ENCODE data around the gene PTGER4. TPM values are rescaled to one million over a fixed set of nuclear protein-coding genes. Genes with fewer than 3 reads are reported as not detected.
"Not testable (repeated sequence)": the region's sequence is repeated elsewhere in the genome, so short reads cannot be mapped to it uniquely, and the experiment has no call there.

PTGER4 gene
- total RNA-seq, result 31.3 and 55.1 TPM in 2 replicates

DNA sequence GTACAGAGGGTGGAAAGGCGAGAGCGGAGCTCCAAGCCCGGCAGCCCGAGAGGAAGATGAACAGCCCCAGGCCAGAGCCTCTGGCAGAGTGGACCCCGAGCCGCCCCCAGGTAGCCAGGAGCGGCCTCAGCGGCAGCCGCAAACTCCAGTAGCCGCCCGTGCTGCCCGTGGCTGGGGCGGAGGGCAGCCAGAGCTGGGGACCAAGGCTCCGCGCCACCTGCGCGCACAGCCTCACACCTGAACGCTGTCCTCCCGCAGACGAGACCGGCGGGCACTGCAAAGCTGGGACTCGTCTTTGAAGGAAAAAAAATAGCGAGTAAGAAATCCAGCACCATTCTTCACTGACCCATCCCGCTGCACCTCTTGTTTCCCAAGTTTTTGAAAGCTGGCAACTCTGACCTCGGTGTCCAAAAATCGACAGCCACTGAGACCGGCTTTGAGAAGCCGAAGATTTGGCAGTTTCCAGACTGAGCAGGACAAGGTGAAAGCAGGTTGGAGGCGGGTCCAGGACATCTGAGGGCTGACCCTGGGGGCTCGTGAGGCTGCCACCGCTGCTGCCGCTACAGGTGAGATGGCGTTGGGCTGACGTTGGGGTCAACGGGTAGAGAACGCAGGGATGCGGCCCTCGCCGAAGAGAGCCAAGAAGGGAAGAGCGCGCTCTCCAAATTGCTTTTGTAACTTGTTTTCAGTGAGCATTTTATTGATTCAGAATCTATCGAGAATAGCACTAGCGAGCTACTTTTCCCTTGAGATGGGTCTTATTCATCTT lies at the start of gene PTGER4:
Gene PTGER4 (plus strand): TSS at position 3 of the 769 bp plus-strand sequence. CDS start 1,079 bp downstream, outside the sequence.
- DNase-seq (ENCODE audit: extremely low read depth, low read depth, low spot score), result no peak

DNA sequence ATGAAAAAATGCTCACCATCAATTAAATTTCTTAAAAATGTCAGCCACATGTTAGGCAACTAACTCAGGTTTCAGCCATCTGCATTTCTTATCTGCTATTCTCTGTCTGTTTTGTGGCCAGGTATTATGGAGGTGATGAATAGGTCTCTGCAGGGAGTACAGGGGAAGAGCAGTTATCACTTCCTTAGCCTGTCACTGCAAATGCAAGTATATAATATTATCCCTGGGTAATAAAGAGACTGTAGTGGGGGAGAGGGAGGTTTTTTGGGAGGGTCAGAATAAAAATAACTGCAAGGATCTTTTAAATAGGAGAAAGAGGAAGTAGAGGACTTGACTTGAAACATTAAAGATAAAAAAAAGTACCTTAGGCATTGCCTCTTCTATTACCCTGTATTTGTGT lies 49.6 kb upstream of the PTGER4 start:
- DNase-seq (ENCODE audit: extremely low read depth, low read depth, low spot score), result no peak

DNA sequence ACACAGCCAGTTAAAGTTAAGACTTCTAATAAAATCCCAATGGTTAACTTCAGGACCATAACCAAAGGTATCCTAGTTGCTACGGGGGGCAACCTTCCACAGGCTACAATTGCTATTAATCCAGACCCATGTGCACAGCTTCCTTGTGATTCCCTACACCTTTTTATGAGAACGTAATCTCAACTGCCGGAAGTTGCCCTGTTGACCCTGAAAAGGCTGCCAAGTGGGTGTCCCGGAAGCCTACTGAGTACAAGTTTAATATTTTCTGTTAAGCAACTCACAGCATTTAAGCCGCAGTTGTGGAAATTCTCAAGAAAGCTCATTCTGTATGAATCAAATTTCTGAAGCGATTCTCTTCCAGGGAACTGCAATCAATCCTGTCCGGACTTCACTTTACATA lies 48.5 kb upstream of the PTGER4 start:
- DNase-seq (ENCODE audit: extremely low read depth, low read depth, low spot score), result no peak

DNA sequence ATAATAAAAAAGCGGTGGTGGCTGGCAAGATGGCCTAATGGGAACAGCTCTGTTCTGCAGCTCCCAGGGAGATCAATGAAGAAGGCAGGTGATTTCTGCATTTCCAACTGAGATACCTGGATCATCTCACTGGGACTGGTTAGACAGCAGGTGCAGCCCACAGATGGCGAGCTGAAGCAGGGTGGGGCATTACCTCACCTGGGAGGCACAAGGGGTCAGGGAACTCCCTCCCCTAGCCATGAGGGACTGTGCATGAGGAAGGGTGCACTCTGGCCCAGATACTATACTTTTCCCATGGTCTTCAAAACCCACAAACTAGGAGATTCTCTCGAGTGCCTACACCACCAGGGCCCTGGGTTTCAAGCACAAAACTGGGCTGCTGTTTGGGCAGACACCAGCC lies 45.6 kb upstream of the PTGER4 start:
- no peak for DNase-seq (ENCODE audit: extremely low read depth, low read depth, low spot score)

DNA sequence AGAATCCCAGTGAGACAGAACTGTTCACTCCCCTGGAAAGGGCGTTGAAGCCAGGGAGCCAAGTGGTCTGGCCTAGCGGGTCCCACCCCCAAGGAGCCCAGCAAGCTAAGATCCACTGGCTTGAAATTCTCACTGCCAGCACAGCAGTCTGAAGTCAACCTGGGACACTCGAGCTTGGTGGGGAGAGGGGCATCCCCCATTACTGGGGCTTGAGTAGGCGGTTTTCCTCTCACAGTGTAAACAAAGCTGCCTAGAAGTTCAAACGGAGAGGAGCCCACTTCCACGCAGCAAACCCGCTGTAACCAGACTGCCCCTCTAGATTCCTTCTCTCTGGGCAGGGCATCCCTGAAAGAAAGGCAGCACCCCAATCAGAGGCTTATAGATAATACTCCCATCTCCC lies 45.1 kb upstream of the PTGER4 start:
- no peak for DNase-seq (ENCODE audit: extremely low read depth, low read depth, low spot score)

DNA sequence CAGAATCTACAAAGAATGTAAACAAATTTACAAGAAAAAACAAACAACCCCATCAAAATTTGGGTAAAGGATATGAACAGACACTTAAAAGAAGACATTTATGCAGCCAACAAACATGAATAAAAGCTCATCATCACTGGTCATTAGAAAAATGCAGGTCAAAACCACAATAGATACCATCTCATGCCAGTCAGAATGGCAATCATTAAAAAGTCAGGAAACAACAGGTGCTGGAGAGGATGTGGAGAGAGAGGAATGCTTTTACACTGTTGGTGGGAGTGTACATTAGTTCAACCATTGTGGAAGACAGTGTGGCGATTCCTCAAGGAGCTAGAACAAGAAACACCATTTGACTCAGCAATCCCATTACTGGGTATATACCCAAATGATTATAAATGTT lies 40.2 kb upstream of the PTGER4 start:
- not testable (repeated sequence) for DNase-seq (ENCODE audit: extremely low read depth, low read depth, low spot score)

DNA sequence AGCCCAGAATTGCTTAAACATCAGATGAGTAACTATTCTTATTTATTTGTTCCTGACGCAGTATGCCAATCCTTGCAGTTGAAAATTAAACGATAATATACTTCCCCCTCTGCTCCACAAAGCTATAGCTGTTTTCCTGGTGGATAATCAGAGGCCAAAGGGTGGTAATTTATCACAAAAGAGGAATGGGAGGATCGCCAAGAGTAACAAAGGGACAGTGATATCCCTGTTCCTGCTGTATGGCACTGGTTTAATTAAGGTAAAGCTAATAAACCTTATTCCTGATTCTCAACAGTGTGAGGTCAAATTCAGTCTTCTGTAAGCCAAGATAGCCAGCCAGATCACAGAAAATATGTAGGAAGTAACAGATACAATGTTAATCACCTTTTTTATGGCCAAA lies 33.4 kb upstream of the PTGER4 start:
- no peak for DNase-seq (ENCODE audit: extremely low read depth, low read depth, low spot score)

DNA sequence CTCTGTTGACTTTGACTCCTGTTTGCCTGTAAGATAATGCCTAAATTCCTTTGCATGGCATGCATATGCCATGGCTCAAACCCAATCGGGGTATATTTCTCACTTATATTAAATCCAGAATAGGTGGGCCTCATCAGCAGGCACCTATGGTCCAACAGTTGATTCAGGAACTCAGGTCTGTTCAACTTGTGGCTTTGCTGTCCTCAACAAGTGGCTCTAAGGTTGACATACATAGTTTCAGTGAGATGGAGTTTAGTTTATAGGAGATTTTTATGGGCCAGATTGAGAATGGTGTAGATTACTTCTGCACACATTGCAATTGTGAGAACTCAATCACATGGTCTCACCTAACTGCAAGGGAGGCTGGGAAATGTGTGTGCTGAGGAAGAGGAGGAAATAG lies 31.6 kb upstream of the PTGER4 start:
- no peak for DNase-seq (ENCODE audit: extremely low read depth, low read depth, low spot score)

DNA sequence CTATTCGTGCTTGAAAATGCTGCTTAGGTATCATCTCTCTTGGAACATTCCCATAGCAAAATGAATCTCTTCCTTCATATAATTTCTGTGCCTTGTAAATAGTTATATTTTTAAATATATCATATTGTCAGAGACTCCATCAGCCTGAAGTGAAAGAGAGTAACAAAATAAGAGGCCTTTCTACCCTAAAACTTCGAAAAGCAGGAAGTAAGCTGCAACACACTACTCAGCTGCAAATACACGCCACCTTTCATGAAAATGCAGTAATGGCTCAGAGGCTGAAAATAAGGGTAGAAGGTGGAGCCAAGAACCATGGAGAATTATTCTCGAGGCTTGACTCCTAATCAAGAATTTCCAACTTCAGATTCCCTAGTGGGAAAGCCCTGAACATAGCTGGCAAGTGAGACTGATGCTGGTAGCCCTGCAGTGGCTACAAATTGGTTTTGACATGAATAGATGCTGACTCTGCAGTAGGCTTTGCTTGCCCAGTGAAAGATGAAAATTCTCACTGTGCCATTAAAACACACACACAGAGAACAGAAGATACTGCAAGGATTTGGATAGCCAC lies 30.2 kb upstream of the PTGER4 start:
- DNase-seq (ENCODE audit: extremely low read depth, low read depth, low spot score), result no peak

DNA sequence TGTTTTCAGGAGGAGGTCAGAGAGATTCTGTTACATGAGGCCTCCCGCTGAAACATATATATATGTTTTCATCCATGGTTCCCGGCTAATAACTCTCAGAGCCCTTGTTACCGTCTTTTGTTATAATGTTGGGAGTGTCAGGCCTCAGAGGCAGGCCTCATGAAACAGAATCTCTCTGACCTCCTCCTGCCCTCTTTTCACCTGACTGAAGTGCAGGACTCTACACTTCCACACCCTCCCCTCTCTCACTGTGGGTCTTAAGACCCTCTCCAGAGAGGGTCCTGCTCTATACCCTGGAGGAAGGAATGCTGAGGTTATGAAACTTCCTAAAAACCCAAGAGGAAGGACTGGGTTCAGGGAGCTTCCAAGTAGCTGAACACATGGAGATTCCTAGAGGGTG lies 28.5 kb upstream of the PTGER4 start:
- DNase-seq (ENCODE audit: extremely low read depth, low read depth, low spot score), result no peak

DNA sequence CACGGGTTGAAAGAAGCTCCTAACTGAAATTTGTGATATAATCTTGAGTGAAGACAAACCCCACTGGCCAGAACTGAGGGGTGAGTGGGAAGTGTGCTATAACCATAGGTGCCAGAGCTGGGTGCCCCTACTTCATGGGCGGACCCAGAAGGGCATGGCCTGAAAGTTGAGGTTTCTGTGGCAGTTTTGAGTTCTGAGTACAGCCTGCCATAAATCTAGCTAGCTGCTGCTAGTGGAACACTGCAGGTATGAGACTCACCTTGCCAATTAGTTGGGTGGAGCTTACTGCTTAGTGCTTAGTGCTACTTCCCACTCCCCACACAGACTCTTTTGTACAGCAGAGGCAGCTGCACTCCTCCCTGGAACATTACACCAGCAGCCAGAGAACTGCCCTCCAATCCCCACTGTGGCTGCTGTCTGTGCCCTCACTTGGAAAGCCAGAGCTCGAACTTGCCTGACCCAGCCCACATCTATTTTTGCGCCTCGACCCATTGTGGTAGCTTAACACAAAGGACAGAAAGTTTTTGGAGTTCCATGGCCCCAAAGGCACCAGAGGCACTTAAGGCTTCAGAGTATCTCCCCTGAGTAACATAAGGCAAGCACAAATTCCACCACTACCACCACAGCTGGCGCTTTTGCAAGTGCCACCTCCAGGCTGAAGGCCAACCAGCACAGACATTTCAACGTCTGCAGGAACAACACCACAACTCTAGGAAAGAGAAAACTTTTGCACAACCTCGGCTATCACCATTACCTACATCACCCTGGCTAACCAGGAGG lies 27.1 kb upstream of the PTGER4 start:
- DNase-seq (ENCODE audit: extremely low read depth, low read depth, low spot score), result no peak

DNA sequence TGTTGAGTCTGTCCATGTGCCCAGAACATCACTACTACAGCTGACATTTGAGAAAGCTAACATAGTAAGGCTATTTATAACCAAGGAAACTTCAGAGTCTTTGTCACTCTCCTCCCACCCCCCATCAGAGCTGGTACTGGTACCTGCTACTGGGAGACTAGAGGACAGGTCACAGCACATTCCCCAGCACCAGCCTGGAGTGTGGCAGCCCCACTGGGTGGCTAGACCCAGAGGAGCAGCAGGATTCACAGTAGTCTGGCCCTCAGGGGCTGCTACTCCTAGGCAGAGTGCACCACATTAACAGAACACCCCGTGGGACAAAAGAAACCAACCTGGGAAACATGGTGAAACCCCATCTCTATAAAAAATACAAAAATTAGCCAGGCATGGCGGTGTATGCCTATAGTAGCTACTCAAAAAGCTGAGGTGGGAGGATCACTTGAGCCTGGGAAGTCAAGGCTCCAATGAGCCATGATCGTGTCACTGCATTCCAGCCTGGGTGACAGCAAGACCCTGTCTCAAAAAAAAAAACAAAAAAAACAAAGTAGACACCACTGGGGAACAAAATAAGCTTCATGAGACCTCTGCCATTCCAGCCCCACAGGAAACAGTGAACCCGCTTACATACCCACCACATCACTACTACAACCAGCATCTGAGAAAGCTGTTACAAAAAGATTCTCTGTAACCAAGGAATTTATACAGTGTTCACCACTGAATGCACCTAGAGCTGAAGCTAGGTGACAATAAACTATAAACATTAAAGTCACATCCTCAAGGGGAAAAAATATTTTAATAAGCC lies 26.3 kb upstream of the PTGER4 start:
- DNase-seq (ENCODE audit: extremely low read depth, low read depth, low spot score), result no peak

DNA sequence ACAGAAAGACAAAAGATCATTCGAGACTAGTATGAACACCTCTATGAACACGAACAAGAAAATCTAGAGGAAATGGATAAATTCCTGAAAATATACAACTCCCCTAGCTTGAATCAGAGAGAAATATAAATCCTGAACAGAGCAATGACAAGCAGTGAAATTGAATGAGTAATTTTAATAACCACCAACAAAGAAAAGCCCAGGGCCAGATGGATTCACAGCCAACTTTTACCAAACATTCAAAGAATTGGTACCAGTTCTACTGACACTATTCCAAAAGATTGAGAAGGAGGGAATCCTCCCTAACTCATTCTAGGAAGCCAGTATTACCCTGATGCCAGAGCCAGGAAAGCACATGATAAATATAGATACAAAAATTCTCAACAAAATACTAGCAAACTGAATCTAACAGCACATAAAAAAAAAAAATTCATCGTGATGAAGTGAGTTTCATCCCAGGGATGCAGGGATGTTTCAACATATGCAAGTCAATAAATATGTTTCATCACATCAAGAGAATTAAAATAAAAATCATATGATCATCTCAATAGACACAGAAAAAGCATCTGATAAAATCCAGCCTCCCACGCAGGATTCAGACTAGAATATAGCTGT lies 25.2 kb upstream of the PTGER4 start:
- DNase-seq (ENCODE audit: extremely low read depth, low read depth, low spot score), result no peak

DNA sequence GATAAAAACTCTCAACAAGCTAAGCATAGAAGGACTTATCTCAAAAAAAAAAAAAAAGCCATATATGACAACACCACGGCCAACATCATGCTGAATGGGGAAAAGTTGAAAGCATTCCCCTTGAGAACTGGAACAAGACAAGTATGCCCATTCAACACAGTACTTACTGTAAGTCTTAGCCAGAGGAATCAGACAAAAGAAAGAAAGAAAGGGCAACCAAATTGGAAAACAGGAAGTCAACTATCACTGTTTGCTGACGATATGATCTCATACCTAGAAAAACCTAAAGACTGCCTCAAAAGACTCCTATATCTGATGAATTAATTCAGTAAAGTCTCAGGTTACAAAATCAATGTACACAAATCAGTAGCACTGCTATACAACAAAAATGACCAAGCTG lies 24.6 kb upstream of the PTGER4 start:
- no peak for DNase-seq (ENCODE audit: extremely low read depth, low read depth, low spot score)

DNA sequence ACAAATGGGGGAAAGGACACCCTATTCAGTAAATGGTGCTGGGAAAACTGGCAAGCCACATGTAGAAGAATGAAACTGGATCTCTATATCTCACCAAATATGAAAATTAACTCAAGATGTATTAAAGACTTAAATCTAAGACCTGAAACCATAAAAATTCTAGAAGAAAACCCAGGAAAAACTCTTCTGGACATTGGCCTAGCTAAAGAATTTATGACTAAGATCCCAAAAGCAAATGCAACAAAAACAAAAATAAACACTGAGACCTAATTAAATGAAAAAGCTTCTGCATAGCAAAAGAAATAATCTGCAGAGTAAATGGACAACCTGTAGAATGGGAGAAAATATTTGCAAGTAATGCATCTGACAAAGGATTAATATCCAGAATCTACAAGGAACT lies 23.6 kb upstream of the PTGER4 start:
- not testable (repeated sequence) for DNase-seq (ENCODE audit: extremely low read depth, low read depth, low spot score)

DNA sequence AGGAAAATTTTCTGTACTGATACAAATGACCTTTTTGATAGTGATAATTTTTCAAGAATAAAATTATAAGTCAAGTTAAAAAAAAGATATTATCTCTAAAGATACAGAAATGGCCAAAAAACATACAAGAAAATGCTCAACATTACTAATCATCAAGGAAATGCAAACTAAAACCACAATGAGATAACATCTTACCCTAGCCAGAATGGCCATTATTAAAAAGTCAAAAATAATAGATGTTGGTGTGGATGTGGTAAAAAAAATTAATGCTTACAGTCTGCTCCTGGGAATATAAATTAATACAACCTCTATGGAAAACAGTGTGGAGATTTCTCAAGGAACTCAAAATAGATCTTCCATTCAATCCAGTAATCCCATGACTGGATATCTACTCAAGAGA lies 22.9 kb upstream of the PTGER4 start:
- no peak for DNase-seq (ENCODE audit: extremely low read depth, low read depth, low spot score)

DNA sequence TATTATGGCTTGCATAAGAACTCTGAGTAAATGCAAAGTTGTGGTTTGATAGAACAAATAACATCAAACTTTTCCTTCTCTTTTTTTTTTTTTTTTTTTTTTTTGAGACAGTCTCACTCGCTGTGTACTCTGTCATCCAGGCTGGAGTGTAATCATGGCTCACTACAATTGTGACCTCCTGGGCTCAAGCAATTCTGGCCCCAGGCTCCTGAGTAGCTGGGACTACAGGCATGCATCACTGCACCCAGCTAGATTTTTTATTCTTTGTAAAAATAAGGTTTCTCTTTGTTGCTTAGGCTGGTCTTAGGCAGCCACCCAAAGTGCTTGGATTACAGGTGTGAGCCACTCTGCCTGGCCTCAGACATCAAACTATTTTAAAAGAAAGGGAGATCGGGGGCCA lies 19.0 kb upstream of the PTGER4 start:
- DNase-seq (ENCODE audit: extremely low read depth, low read depth, low spot score), result no peak

DNA sequence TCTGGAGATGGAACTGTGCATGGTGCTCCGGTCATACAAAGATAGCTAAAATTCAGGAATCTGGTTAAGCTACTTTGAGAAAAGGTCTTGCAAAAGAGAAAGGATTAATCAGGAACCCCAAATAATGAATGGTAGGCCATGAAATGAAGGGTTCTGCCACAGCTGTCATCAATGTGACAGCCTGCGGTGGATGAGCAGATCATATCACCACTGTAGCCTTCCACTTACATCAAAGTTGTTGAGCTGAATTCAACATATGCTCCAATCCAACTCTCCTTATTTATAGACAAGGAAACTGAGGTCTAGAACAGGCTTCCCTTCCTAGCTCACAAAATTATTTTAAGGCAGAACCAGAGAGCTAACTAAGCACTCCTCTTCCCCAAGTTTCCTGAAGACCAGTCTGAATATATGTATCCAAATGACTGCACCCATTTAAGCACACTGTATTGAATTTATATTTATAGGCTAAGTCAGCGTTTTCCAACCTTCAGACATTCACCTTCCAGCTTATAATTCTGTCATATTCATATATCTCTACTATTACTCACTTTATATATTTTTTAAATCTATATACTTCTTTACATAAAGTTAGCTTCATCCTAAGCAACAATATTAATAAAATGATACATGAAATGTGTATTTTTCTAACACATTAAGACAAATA lies 13.9 kb upstream of the PTGER4 start:
- no peak for DNase-seq (ENCODE audit: extremely low read depth, low read depth, low spot score)

DNA sequence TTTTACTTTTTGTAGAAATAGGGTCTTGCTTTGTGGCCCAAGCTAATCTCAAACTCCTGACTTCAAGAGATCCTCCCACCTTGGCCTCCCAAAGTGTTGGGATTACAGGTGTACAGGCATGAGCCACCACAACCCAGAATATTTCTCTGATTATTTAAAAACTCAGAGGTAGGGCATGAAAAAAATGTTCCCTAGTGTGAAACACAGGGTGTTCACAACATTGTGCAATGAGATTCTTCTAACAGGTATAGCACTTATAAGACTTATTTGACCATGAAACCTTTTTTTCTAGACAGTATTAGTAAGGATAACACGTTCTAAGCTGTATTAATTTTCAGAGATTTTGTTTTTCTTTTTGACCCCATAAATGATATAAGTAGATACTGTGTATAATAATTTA lies 13.1 kb upstream of the PTGER4 start:
- DNase-seq (ENCODE audit: extremely low read depth, low read depth, low spot score), result no peak

DNA sequence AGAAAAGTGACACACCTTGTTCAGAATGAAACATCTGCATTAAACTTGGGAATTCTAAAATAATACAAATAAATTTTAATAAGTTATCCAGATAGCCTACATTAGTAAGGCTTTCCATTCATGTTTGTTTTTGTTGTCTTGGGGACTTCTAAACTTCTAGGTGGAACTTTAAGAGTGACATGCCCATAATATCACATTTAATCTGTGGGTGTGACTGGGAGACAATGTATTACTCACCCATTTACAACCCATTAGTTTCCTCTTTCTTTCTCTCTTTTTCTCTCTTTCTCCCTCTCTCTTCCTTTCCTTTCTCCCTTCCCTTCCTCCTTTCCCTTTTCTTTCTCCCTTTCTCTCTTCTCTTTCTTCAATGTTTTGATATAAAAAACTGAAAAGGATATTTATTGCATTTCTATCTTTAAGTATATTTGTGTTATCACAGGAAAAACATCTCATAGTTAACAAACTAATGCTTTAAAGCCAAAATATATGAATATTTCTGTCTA lies 12.5 kb upstream of the PTGER4 start:
- DNase-seq (ENCODE audit: extremely low read depth, low read depth, low spot score), result no peak

Data from glomerular endothelial cell (primary cell).